NCI-H1048 (cell line): ENCODE results near the gene PCDHGB1.
"Not testable (repeated sequence)": the region's sequence is repeated elsewhere in the genome, so short reads cannot be mapped to it uniquely, and the experiment has no call there.

ENCODE experiments used
- DNase-seq: peaks from one replicate; lab custom pipeline; 2025; lab: John Stamatoyannopoulos, UW

The PCDHGB1 gene

DNA sequence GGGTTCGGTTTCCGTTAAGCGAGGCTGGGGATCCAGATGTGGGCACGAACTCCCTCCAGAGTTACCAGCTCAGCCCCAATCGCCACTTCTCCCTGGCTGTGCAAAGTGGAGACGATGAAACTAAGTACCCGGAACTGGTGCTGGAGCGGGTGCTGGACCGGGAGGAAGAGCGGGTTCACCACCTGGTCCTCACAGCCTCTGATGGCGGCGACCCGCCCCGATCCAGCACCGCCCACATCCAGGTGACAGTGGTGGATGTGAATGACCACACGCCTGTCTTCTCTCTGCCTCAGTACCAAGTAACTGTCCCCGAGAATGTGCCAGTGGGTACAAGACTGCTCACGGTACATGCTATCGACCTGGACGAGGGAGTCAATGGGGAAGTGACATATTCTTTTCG, 33.4 kb downstream of the PCDHGB1 start:
- DNase-seq: no peak

- no peak for DNase-seq
Observed at GRCh38 chr5:141384471-141385267, 34.8 kb downstream of the PCDHGB1 start.

- not testable (repeated sequence) for DNase-seq
Observed at GRCh38 chr5:141387557-141388311, 37.8 kb downstream of the PCDHGB1 start, which contains the start of gene PCDHGB4. PCDHGB4 (plus strand) TSS chr5:141387698; CDS start chr5:141387885, 187 bp downstream.

GRCh38 chr5:141388661-141389060, 38.8 kb downstream of the PCDHGB1 start:
- DNase-seq: no peak

- no peak for DNase-seq
Observed at GRCh38 chr5:141389153-141390042, 39.5 kb downstream of the PCDHGB1 start.

- DNase-seq: no peak
Observed at GRCh38 chr5:141392429-141393198, 42.7 kb downstream of the PCDHGB1 start, which contains the start of gene PCDHGA8. PCDHGA8 (plus strand) TSS chr5:141392633; CDS start chr5:141392814, 181 bp downstream.

DNA sequence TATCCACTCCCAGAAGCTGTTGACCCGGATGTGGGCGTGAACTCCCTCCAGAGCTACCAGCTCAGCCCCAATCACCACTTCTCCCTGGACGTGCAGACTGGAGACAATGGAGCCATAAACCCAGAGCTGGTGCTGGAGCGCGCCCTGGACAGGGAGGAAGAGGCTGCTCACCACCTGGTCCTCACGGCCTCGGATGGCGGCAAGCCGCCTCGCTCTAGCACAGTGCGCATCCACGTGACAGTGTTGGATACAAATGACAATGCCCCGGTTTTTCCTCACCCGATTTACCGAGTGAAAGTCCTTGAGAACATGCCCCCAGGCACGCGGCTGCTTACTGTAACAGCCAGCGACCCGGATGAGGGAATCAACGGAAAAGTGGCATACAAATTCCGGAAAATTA, 43.4 kb downstream of the PCDHGB1 start:
- no peak for DNase-seq

DNA sequence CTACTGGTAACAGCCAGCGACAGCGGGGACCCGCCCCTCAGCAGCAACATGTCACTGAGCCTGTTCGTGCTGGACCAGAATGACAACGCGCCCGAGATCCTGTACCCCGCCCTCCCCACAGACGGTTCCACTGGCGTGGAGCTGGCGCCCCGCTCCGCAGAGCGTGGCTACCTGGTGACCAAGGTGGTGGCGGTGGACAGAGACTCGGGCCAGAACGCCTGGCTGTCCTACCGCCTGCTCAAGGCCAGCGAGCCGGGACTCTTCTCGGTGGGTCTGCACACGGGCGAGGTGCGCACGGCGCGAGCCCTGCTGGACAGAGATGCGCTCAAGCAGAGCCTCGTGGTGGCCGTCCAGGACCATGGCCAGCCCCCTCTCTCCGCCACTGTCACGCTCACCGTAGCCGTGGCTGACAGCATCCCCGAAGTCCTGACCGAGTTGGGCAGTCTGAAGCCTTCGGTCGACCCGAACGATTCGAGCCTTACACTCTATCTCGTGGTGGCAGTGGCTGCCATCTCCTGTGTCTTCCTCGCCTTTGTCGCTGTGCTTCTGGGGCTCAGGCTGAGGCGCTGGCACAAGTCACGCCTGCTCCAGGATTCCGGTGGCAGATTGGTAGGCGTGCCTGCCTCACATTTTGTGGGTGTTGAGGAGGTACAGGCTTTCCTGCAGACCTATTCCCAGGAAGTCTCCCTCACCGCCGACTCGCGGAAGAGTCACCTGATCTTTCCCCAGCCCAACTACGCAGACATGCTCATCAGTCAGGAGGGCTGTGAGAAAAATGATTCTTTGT, 44.7 kb downstream of the PCDHGB1 start:
- not testable (repeated sequence) for DNase-seq

- DNase-seq: not testable (repeated sequence)
Observed at GRCh38 chr5:141397756-141398551, 48.1 kb downstream of the PCDHGB1 start, which contains the start of gene PCDHGB5. PCDHGB5 (plus strand) TSS chr5:141397947; CDS start chr5:141398128, 181 bp downstream.

DNA sequence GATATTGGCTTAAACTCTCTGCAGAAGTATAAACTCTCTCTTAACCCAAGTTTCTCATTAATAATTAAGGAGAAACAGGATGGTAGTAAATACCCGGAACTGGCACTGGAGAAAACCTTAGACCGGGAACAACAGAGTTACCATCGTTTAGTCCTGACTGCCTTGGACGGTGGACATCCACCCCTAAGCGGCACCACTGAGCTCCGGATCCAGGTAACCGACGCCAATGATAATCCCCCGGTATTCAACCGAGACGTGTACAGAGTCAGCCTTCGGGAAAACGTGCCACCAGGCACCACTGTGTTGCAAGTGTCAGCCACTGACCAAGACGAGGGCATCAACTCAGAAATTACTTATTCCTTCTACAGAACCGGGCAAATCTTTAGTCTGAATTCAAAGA, 48.7 kb downstream of the PCDHGB1 start:
- DNase-seq: no peak

GRCh38 chr5:141399555-141400258, 49.8 kb downstream of the PCDHGB1 start:
- DNase-seq: no peak
